Measurements from ENCODE around the gene TPK1. TPM values are rescaled to one million over a fixed set of nuclear protein-coding genes. Genes with fewer than 3 reads are reported as not detected.

TPK1 gene
- total RNA-seq, 4 donors from 2014 or later, result 4.5 to 11.8 (median 8.0) TPM

DNA sequence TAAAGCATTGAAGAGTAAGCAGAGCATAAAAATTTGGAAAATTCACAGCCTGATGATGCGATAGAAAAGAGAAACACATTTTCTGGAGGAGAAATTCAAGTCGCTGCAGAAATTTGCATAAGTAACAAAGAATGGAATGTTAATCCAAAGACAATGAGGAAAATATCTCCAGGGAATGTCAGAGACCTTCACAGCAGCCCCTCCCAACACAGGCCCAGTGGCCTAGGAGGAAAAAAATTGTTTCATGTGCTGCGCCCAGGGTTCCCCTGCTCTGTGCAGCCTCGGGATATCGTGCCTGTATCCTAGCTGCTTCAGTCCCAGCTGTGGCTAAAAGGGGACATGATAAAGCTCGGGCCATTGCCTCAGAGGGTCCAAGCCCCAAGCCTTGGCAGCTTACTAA is 206.8 kb downstream of the TPK1 start:
- ATAC-seq (ENCODE audit: low FRiP score), result no peak

DNA sequence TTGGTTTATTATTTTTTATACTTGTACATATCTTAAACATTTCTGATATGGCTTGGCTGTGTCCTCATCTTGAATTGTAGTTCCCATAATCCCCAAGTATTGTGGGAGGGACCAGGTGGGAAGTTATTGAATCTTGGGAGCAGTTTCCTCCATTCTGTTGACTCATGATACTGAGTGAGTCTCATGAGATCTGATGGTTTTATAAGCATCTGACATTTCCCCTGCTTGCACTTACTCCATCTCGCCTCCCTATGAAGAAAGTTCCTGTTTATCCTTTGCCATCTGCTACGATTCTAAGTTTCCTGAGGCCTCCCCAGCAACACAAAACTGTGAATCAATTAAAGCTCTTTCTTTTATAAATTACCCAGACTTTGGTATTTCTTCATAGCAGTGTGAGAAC is 207.7 kb downstream of the TPK1 start:
- ATAC-seq (ENCODE audit: low FRiP score) (no peak), DNase-seq (ENCODE audit: low spot score) (no peak)
- TF ChIP-seq, protein P1, sequence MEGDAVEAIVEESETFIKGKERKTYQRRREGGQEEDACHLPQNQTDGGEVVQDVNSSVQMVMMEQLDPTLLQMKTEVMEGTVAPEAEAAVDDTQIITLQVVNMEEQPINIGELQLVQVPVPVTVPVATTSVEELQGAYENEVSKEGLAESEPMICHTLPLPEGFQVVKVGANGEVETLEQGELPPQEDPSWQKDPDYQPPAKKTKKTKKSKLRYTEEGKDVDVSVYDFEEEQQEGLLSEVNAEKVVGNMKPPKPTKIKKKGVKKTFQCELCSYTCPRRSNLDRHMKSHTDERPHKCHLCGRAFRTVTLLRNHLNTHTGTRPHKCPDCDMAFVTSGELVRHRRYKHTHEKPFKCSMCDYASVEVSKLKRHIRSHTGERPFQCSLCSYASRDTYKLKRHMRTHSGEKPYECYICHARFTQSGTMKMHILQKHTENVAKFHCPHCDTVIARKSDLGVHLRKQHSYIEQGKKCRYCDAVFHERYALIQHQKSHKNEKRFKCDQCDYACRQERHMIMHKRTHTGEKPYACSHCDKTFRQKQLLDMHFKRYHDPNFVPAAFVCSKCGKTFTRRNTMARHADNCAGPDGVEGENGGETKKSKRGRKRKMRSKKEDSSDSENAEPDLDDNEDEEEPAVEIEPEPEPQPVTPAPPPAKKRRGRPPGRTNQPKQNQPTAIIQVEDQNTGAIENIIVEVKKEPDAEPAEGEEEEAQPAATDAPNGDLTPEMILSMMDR (IDR thresholded peaks at IDR 0.05), result no peak

More for the DNA sequence above, 206.8 kb downstream of the TPK1 start:
- TF ChIP-seq, protein P1 (IDR thresholded peaks at IDR 0.05), result no peak
- DNase-seq (ENCODE audit: low spot score), result no peak

DNA sequence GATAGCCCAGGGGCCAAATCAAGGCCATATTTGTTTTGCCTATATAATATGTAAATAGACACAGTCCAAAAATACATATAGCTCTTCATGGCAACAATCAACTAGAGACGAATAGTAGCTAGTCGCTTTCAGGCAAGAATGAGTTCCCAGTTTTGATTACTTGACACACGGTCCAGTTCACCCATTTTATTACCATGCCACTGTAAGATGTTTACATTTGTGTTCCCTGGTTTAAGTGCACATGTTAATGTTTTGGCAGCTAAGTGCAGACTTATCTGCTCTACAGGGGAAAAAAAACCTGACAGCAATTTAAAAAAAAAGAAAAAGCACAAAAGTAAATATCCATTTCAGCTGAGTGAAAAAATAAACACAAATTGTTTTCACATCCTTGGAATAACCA is 213.1 kb downstream of the TPK1 start:
- no peak for DNase-seq (ENCODE audit: low spot score)
- ATAC-seq (ENCODE audit: low FRiP score), result no peak
- TF ChIP-seq, protein P1 (IDR thresholded peaks at IDR 0.05), result no peak

DNA sequence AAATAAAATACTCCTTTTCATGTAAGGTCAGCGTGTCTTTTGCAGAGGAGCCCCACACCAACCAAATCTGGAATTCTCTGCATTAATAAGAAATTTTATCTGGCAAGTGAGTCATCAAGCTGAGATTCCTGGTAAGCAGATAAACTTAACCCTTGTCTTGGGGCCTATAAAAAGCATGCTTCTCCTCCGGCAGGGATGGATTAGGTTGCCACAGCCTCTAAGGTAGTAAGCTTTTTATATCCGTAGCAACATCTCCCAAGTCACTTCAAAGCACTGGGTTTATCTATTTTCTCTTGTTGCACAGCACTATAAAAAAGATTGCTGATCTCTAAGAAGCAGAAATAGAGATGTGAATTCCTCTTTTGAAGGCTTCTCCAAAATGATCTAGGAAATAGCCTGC is 229.6 kb downstream of the TPK1 start:
- no peak for ATAC-seq (ENCODE audit: low FRiP score)
- TF ChIP-seq, protein P1 (IDR thresholded peaks at IDR 0.05), result no peak
- DNase-seq (ENCODE audit: low spot score), result no peak

DNA sequence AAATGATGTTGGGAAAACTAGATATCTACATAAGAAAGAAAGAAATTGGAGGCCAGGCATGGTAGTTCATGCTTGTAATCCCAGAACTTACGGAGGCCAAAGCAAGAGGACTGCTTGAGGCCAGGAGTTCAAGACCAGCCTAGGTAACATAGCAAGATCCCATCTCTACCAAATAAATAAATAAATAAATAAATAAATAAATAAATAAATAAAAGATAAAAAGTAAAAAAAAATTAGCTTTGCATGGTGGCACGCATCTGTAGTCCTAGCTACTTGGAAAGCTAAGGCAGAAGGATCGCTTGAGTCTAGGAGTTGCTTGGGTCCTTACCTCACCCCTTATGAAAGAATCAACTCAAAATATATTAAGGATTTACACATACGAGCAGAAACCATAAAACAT is 238.9 kb downstream of the TPK1 start:
- DNase-seq (ENCODE audit: low spot score) (no peak), ATAC-seq (ENCODE audit: low FRiP score) (no peak)
- TF ChIP-seq, protein P1 (IDR thresholded peaks at IDR 0.05), result no peak

DNA sequence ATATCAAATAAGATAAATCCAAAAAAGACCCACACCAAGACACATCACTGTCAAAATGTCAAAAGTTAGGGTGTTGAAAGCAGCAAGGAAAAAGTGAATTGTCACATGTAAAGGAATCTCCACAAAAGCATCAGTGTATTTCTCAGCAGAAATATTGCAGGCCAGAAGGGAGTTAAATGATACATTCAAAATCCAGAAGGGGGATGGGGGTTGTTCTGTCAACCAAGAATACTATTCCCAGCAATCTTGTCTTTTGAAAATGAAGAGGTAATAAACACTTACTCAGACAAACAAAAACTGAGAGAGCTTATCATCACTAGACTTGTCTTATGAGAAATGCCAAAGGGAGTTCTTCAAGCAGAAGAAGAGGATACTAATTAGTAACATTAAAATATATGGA is 241.3 kb downstream of the TPK1 start:
- DNase-seq (ENCODE audit: low spot score) (no peak), ATAC-seq (ENCODE audit: low FRiP score) (no peak)
- TF ChIP-seq, protein P1 (IDR thresholded peaks at IDR 0.05), result no peak

DNA sequence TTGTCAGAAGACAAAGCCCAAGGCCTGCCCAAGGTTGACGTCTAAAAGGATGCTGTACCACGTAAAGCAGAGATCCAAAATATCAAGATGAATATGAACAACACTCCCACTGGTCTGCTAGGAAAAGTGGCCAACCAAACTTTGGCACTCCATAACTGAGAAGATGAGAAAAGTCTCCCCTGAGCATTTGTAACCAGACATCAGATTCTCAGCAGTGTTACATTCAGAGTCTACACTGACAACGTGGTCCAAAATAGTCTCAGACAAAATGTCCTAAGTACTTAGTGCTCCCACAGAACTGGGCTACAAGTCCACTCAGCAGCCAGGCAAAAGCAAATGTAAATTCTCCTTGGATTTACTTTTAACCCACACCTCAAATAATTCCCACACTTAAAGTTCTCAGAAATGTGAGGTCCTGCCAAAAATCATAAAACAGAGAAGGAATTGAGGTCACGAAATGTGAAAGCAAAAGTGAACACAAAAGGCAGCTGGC is 247.2 kb downstream of the TPK1 start:
- ATAC-seq (ENCODE audit: low FRiP score) (no peak), DNase-seq (ENCODE audit: low spot score) (no peak)
- TF ChIP-seq, protein P1 (IDR thresholded peaks at IDR 0.05), result no peak

Measured in omental fat pad (tissue), 4 donors.